Stimulated activated naive CD8-positive, alpha-beta T cell treated with anti-CD3 and anti-CD28 coated beads, Interleukin-15, amount 100 ng/mL, for 72 hours (primary cell): ENCODE results near the gene ITSN1.
A peak's percentile ranks its signal among the peaks of the same experiment; 100 is the strongest.
"Not testable (repeated sequence)": the region's sequence is repeated elsewhere in the genome, so short reads cannot be mapped to it uniquely, and the experiment has no call there.

ENCODE experiments used
- ATAC-seq: fragments of 150-1000 bp; cut with Tn5 transposase; 2 replicates; pipeline ENCODE4 v1.10.0; 2021; ENCODE audit warnings: mild to moderate bottlenecking, moderate library complexity
- DNase-seq, 2 donors: peaks; one replicate each; pipeline ENCODE4 v3.0.0; 2021 to 2022
- H3K27ac Mint-ChIP-seq, 2 donors: one replicate each; pipeline ENCODE4 v1.8.0; 2022; ENCODE audit warnings: mild to moderate bottlenecking in 2 of 2, mixed read lengths in 2 of 2, moderate library complexity in 2 of 2
- H3K27me3 Mint-ChIP-seq: one replicate; pipeline ENCODE4 v1.8.0; 2022; ENCODE audit warnings: mixed read lengths
- H3K4me1 Mint-ChIP-seq: one replicate; pipeline ENCODE4 v1.8.0; 2022; ENCODE audit warnings: mild to moderate bottlenecking, mixed read lengths
- H3K4me3 Mint-ChIP-seq, 2 donors: one replicate each; pipeline ENCODE4 v1.8.0; 2022; ENCODE audit warnings: mild to moderate bottlenecking in 2 of 2, mixed read lengths in 2 of 2, moderate library complexity in 1 of 2
- H3K9me3 Mint-ChIP-seq, 2 donors: one replicate each; pipeline ENCODE4 v1.8.0; 2022; ENCODE audit warnings: mixed read lengths in 2 of 2

The ITSN1 gene

DNA sequence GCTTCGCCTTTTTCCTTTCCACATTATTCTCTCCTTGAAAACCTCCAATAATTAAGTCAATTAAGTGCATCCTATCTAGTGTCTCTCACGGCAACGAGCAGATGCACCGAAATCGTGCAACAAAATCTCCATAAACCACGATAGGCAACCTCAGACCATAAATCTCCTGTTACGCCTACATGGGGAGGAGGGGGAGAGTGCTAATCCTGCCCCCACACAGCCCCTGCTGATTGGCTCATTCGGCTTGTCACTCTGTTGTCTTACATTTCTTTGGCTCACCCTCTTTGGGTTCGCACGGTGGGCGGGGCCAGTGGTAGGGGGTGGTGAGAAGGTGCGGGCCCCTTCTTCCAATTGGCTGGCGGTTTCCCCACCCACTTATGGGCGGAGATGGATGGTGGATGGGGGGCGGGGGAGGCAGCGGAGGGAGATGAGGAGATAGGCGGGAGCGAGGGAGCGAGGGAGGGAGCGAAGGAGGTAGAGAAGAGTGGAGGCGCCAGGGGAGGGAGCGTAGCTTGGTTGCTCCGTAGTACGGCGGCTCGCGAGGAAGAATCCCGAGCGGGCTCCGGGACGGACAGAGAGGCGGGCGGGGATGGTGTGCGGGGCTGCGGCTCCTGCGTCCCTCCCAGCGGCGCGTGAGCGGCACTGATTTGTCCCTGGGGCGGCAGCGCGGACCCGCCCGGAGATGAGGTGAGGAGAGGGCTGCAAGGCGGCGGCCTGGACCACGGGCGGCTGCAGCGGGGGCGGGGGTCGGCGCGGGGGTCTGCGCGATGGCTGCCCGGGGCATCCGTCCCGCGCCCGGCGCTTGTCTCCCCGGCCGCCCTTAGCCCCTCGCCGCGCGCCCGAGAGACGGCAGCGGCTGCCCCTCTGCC is at the start of gene ITSN1:
TSS of gene ITSN1 (plus strand) at position 475 of the 869 bp plus-strand sequence. CDS start 76,328 bp downstream, outside the sequence.
- ATAC-seq (peak; percentile 93), DNase-seq (peak; percentile 98 to 99)
- no peaks in the 10 kb centered on the region for H3K9me3 Mint-ChIP-seq
- H3K4me1 Mint-ChIP-seq: peaks cover 15% of the 10 kb centered on the region
- peak within 1 kb of the TSS; percentile 85 to 97 for H3K4me3 Mint-ChIP-seq
- H3K27me3 Mint-ChIP-seq: peaks cover 21% of the 10 kb centered on the region
- peak within 1 kb of the TSS; percentile 98 for H3K27ac Mint-ChIP-seq

DNA sequence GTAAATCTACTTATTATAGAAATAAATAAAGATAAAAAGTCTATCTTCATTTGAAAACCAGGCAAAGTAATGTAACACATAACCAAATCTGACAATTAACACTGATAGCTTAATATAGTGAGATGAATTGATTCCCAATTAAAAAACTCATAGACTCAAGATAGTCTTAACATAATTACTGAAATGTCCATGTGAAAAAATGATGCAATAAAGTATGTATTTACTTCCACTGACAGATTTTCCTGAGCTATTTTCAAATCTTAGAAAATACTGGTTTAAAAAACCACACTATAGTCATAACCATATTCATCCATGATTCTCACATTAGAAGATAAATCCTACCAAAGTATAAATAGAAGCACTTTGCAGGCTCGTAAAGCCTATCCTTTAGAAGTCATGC is 44.2 kb upstream of the ITSN1 start:
- ATAC-seq: no peak
- Mint-ChIP-seq H3K9me3 (no peaks in the 10 kb centered on the region), H3K27me3 (no peaks in the 10 kb centered on the region), H3K4me1 (no peaks in the 10 kb centered on the region), H3K4me3 (no peak overlapping the region), H3K27ac (peak overlapping the region in 1 of 2 donors; percentile 6)
- no peak for DNase-seq

DNA sequence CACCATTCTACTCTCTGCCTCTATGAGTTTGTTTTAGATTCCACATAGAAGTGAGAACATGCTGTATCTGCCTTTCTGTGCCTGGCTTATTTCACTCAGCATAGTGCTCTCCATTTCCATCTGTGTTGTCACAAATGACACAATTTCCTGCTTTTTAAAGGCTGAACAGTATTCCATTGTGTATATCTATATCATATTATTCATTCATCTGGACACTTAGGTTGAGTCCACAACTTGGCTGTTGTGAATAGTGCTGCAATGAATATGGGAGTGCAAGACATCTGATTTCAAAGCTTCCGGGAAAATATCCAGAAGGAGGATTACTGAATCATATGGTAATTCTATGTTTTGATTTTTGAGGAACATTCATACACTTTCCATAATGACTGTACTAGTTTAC is 33.7 kb upstream of the ITSN1 start:
- no peak for DNase-seq
- Mint-ChIP-seq H3K27me3 (no peaks in the 10 kb centered on the region), H3K4me1 (no peaks in the 10 kb centered on the region), H3K9me3 (no peaks in the 10 kb centered on the region), H3K4me3 (no peak overlapping the region), H3K27ac (no peak overlapping the region)
- ATAC-seq: no peak

DNA sequence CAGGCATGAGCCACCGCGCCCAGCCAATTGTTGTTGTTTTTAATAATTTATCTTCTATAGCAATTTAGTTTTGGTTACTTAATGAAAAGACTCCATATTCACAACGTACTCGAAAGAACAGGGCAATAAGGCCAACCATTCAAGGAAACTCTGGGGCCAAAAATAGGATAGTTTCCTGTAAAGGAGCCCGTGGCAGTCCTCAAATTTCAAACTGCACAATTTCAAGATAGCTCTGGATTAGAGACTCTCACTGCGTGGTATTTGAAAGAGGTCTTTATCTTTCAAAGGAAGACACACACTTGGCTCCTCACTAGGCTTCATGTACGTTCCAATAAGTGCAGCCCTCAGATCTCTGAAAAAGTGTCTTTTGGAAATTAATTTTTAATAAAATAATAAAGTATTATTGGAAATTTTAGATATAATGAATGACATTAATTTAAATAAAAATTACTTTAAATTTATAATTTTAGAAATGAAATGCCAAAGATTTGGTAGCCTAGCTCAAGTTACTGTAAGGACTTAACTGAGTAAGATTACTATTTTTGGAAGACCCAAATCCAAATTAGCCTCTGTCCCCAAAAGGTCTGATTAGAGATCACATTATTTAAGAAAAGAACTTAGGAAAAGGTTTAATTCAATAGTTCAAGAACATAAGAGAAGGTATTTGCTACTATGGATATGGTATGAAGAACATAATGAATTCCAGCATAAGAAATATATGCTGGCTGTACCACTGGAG is 31.1 kb upstream of the ITSN1 start:
- ATAC-seq: no peak
- H3K9me3 Mint-ChIP-seq: no peaks in the 10 kb centered on the region
- H3K27ac Mint-ChIP-seq: no peak overlapping the region
- no peaks in the 10 kb centered on the region for H3K27me3 Mint-ChIP-seq
- H3K4me1 Mint-ChIP-seq: no peaks in the 10 kb centered on the region
- no peak overlapping the region for H3K4me3 Mint-ChIP-seq
- DNase-seq: no peak

DNA sequence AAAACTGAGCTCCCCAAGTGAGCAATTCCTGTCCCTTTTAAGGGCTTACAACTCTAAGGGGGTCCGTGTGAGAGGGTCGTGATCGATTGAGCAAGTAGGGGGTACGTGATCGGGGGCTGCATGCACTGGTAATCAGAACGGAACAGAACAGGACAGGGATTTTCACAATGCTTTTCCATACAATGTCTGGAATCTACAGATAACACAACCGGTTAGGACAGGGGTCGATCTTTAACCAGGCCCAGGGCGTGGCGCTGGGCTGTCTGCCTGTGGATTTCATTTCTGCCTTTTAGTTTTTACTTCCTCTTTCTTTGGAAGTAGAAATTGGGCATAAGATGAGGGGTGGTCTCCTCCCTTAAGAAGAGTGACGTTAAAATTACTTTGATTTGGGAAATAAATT is 24.7 kb upstream of the ITSN1 start:
- not testable (repeated sequence) for H3K4me3 Mint-ChIP-seq, ATAC-seq, H3K4me1 Mint-ChIP-seq, H3K27me3 Mint-ChIP-seq, DNase-seq, H3K9me3 Mint-ChIP-seq, H3K27ac Mint-ChIP-seq

DNA sequence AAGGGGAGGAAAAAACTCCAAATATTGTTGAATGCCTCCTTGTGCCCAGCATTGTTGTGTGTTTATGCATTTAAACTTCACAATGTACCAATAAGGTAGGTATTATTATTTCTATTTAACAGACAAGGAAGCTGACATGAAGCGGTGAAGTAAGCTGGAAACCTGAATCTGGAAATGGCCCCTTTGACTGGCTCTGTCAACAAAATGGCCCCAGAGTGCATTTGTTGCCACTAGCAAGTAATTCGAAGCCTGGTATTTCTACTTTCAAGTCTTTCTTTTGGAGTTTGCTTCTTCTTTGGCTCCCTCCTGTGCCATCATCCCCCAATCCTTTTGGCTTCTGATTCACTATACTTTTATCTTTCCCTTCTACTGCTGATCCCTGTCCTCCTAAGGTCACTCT is 23.9 kb upstream of the ITSN1 start:
- Mint-ChIP-seq H3K9me3 (no peaks in the 10 kb centered on the region), H3K27me3 (no peaks in the 10 kb centered on the region), H3K4me1 (no peaks in the 10 kb centered on the region), H3K4me3 (no peak overlapping the region), H3K27ac (no peak overlapping the region)
- ATAC-seq (no peak), DNase-seq (no peak)

DNA sequence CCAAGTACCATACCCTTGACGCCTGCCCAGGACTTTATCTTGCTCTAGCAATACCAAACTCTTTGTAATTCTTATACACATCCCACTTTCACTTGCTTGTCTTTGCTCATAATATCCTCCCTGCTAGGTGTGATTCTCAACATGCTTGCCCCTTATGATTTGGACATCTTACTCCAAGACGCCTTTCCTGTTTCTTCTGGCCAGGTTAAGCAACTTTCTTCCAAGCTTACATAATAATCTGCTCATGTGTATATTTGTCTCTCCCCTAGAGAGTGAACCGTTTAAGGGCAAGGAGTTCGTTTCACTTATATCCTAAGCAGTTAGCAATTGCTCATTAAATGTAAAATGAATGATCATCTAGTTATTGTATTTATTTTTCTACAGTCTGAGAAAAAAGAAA is 22.6 kb upstream of the ITSN1 start:
- no peaks in the 10 kb centered on the region for H3K9me3 Mint-ChIP-seq

DNA sequence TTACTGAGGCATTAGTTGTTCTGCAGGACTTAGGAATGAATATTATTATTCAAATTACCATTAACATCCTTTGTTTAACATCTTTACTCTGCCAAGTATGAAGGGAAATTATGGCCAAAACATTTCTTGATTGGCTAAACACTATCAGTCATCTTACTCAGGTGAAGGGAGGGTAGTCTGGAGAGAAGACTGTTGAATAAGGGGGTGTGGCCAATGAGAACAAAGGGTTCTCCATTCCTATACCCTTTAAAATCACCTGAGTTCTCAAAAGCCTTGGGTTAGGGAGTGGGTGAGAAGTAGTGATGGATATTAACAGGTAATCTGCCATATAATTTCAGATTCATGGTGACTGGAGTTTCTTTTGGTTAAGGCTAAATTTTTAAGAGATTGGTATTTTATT is 20.0 kb upstream of the ITSN1 start:
- DNase-seq (no peak), ATAC-seq (no peak)
- H3K4me3 Mint-ChIP-seq: no peak overlapping the region
- H3K27me3 Mint-ChIP-seq: no peaks in the 10 kb centered on the region
- no peak overlapping the region for H3K27ac Mint-ChIP-seq
- no peaks in the 10 kb centered on the region for H3K9me3 Mint-ChIP-seq
- H3K4me1 Mint-ChIP-seq: no peaks in the 10 kb centered on the region

More for the DNA sequence above, 22.6 kb upstream of the ITSN1 start:
- ATAC-seq (no peak), DNase-seq (no peak)
- no peak overlapping the region for H3K27ac Mint-ChIP-seq
- no peak overlapping the region for H3K4me3 Mint-ChIP-seq
- H3K4me1 Mint-ChIP-seq: no peaks in the 10 kb centered on the region
- H3K27me3 Mint-ChIP-seq: no peaks in the 10 kb centered on the region

DNA sequence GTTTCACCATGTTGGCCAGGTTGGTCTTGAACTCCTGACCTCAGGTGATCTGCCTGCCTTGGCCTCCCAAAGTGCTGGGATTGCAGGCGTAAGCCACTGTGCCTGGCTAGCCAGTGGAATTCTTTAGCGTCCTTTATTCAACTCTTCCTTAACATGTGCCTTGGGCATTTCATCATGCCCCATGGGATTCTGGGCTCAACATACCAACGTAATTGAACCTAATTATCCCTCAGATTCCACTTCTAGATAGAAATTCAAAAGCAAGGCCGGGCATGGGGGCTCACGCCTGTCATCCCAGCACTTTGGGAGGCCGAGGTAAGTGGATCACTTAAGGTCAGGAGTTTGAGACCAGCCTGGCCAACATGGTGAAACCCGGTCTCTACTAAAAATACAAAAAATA is 16.1 kb upstream of the ITSN1 start:
- not testable (repeated sequence) for H3K9me3 Mint-ChIP-seq, ATAC-seq, H3K4me1 Mint-ChIP-seq, H3K27me3 Mint-ChIP-seq, DNase-seq, H3K4me3 Mint-ChIP-seq
- H3K27ac Mint-ChIP-seq: peak overlapping the region in 1 of 2 donors; percentile 93

DNA sequence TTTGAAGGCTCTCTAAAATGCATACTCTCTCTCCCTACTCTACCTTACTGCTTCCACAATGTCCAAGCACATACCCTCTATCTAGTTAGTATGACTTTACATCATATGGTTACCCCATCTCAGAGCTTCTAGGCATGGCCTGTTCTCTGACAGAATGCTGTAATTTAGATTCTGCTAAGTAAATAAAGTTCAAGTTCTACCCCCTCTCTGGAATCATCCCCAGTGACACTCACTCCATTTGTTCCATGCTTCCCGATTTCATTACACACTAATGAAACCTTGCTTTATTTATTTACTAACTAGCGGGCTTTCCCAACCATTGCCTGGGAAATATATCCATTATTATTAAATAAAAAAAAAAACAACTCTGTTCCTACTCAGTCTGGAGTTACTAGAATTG is 8.0 kb upstream of the ITSN1 start:
- ATAC-seq: no peak
- Mint-ChIP-seq H3K9me3 (no peaks in the 10 kb centered on the region), H3K4me3 (no peak overlapping the region), H3K4me1 (peaks cover 12% of the 10 kb centered on the region), H3K27ac (no peak overlapping the region), H3K27me3 (no peaks in the 10 kb centered on the region)
- no peak for DNase-seq

DNA sequence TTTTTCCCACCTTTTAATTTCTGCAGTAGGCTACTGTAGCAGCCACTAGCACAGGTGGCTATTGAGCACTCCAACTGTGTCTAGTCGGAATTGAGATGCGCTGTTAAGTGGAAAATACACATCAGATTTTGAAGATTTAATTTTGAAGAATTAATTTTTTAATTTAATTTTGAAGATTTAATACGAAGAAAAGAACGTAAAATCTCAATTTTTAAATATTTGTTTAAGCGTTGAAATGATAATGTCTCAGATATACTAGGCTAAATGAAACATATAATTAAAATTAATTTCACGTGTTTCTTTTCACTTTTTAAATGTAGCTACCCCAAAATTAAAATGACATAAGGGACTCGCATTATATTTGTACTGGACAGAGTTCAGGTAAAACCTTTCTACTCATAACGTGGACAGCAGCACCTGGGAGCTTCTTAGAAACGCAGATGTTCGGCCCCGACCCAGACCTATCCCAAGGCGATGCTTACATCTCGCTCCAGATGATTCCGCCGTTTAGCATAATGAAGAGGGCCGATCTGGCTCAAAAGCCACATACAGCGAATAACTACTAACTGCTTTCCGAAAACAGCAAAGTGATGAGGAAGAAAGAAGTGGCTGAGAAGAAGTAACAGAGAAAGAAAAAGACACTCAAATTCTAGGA is 1.5 kb upstream of the ITSN1 start:
- peaks cover 21% of the 10 kb centered on the region for H3K27me3 Mint-ChIP-seq
- no peak for DNase-seq
- H3K4me1 Mint-ChIP-seq: peaks cover 22% of the 10 kb centered on the region
- H3K4me3 Mint-ChIP-seq: peak overlapping the region; percentile 82 to 97
- no peaks in the 10 kb centered on the region for H3K9me3 Mint-ChIP-seq
- H3K27ac Mint-ChIP-seq: peak overlapping the region; percentile 98
- ATAC-seq: no peak

DNA sequence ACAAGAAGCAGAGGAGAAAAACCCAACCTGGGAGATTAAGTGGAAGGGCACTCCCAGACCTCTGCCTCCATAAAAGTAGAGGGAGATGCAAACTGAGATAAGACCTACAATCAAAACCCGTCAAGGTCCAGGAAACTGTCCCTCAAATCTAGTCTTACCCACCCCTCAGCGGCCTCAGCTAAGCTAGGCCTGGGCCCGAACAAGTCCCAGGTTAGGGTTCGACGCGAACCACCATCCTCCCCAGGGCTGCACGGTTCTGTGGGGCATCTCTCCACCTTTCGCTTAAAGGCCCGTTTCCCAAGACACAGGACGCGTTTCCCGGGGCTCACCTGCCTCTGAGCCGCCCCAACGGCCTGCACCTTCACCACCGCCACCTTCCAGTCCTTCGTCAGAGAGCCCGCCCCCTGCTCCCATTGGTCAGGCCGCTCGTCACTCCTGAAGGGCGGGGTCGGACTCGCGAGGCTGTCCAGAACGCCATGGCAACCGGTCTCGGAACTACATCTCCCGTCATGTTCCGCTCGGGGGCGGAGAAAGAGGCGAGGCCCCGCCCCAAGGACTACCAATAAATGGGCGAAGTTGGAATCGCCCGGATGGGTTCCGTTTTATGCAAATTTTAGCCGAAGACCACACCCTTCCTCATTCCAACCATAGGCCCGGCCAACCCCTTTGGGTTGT is 812 bp upstream of the ITSN1 start, which contains the start of gene CRYZL1:
TSS of gene CRYZL1 (minus strand) at position 390 of the 675 bp plus-strand sequence. CDS start 10,190 bp downstream, outside the sequence.
- Mint-ChIP-seq H3K4me1 (peaks cover 22% of the 10 kb centered on the region), H3K27ac (peak within 1 kb of the TSS; percentile 98), H3K9me3 (no peaks in the 10 kb centered on the region), H3K27me3 (peaks cover 21% of the 10 kb centered on the region), H3K4me3 (peak within 1 kb of the TSS; percentile 82 to 97)
- DNase-seq (peak; percentile 99 to 100), ATAC-seq (peak; percentile 89)

DNA sequence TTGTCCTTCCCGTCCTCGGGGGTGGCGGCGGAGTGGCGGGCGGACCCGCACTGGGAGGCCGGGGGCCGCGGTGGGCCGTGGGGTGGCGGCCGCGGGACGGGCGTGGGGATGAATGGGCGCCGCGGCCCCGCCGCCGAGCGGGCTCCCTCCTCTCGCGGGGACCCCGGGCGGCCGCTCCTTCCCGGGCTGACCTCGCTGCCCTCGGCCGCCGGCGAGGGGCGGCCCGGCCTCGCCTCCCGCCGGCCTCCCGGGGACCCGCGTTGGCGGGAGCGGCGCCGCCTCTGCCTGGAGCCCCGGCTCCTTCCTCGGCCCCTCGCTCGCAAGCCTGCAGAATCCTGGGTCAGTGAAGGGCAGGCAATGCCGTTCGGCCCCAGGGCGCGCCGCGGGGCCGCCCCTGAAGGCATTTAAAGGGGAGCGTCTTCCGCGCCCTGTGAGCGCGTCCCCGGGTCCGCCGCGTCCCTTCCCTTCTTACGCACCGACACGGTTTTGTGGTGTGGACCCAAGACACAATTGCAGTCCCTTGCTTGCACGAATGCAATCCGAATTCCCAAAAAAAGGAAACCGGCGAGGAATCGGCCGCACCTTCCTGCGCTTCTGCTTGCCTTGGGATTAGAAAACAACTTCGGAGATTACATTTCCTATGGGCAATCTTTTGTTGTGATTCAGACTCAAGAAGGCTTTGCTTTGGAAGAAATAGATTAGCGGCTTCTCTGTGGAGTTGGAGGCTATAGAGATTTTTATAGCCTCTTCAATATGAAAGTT is 776 bp downstream of the ITSN1 start:
- no peaks in the 10 kb centered on the region for H3K9me3 Mint-ChIP-seq
- H3K27me3 Mint-ChIP-seq: peaks cover 21% of the 10 kb centered on the region
- peak overlapping the region; percentile 78 to 85 for H3K4me3 Mint-ChIP-seq
- no peak for ATAC-seq
- DNase-seq: peak; percentile 25 to 32
- peaks cover 10% of the 10 kb centered on the region for H3K4me1 Mint-ChIP-seq
- no peak overlapping the region for H3K27ac Mint-ChIP-seq

DNA sequence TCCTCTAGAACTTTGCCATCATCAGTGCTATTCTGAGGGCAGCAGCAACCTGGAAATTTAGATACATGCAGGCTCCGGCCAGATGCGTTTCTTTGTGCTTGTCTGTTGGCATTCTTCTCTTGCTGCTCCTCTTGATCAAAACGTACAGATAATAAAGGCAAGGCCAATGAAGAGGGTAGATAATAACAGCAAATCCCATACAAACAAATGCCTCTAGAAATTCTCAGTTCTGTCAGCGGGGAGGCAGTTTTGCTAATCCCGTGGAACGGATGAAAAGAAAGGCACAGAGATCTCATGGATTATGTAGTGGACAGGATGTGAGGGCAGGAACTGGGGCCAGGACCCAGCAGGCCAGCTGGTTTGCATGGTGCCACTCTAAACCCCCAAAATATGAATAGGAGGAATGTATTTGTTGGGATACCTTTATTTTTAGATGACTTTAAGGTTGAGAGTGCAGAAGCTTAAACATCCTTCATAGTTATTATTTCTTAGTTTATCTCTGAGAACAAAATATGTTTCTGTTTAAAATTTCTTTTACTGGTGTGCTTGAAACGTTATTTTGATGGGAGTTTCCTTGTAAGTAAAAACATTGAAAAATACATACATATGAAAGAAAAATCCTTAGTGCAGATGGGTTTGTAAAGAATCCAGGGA is 1.5 kb downstream of the ITSN1 start:
- peaks cover 10% of the 10 kb centered on the region for H3K4me1 Mint-ChIP-seq
- H3K27ac Mint-ChIP-seq: no peak overlapping the region
- H3K27me3 Mint-ChIP-seq: peaks cover 21% of the 10 kb centered on the region
- no peaks in the 10 kb centered on the region for H3K9me3 Mint-ChIP-seq
- DNase-seq (no peak), ATAC-seq (no peak)
- H3K4me3 Mint-ChIP-seq: peak overlapping the region; percentile 78 to 85
